HG02938 (cell line): ENCODE data around the gene ZFHX3.

Source experiments
- ATAC-seq: cut with Tn5 transposase; IDR thresholded peaks from one replicate; pipeline ENCODE4 v1.9.1; 2021; ENCODE audit warnings: mild to moderate bottlenecking, moderate library complexity; ENCODE audit not compliant: unreplicated experiment

ZFHX3 gene

GRCh38 chr16:72978212-72978611 lies 69.7 kb downstream of the ZFHX3 start:
- no peak for ATAC-seq

GRCh38 chr16:72977127-72977526 lies 70.8 kb downstream of the ZFHX3 start:
- ATAC-seq = no peak

- ATAC-seq = no peak
These were observed 71.4 kb downstream of the ZFHX3 start for GRCh38 chr16:72976438-72977064.

- ATAC-seq = no peak
These were observed 72.0 kb downstream of the ZFHX3 start for GRCh38 chr16:72975809-72976437.

GRCh38 chr16:72974142-72974769 lies 73.7 kb downstream of the ZFHX3 start:
- no peak for ATAC-seq

- ATAC-seq = no peak
These were observed 74.9 kb downstream of the ZFHX3 start for GRCh38 chr16:72972878-72973571.

GRCh38 chr16:72971370-72971769 lies 76.6 kb downstream of the ZFHX3 start:
- ATAC-seq = no peak

GRCh38 chr16:72970656-72971055 lies 77.3 kb downstream of the ZFHX3 start:
- ATAC-seq = no peak

- ATAC-seq = no peak
These were observed 78.1 kb downstream of the ZFHX3 start for GRCh38 chr16:72969812-72970211.

- ATAC-seq = no peak
These were observed 78.8 kb downstream of the ZFHX3 start for GRCh38 chr16:72969146-72969545.

- ATAC-seq = no peak
These were observed 80.0 kb downstream of the ZFHX3 start for GRCh38 chr16:72967941-72968340.

- no peak for ATAC-seq
These were observed 84.2 kb downstream of the ZFHX3 start for GRCh38 chr16:72963533-72964315.

GRCh38 chr16:72962347-72962746 lies 85.6 kb downstream of the ZFHX3 start:
- no peak for ATAC-seq

GRCh38 chr16:72961863-72962262 lies 86.1 kb downstream of the ZFHX3 start:
- no peak for ATAC-seq

GRCh38 chr16:72961115-72961832 lies 86.7 kb downstream of the ZFHX3 start:
- no peak for ATAC-seq

GRCh38 chr16:72960101-72960500 lies 87.8 kb downstream of the ZFHX3 start:
- no peak for ATAC-seq

GRCh38 chr16:72959301-72959996 lies 88.5 kb downstream of the ZFHX3 start:
- ATAC-seq = no peak

GRCh38 chr16:72958522-72959076 lies 89.3 kb downstream of the ZFHX3 start:
- ATAC-seq = no peak
